NCI-H2196 (cell line): ENCODE measurements around the gene SHISA7.

ENCODE experiments used
- DNase-seq: peaks from one replicate; lab custom pipeline; 2025; ENCODE audit not compliant: unreplicated experiment; lab: John Stamatoyannopoulos, UW

The SHISA7 gene

GRCh38 chr19:55443045-55443823 is at the start of gene SHISA7:
SHISA7 (minus strand) TSS chr19:55443300; CDS start chr19:55442863, 437 bp downstream.
- no peak for DNase-seq

- DNase-seq, result peak; percentile 82
Measured at GRCh38 chr19:55492362-55492944, 49.4 kb upstream of the SHISA7 start.

GRCh38 chr19:55491546-55492360 is 48.7 kb upstream of the SHISA7 start:
- DNase-seq, result peak; percentile 33

- no peak for DNase-seq
Measured at GRCh38 chr19:55490478-55491432, 47.7 kb upstream of the SHISA7 start.

GRCh38 chr19:55489711-55490477 is 46.8 kb upstream of the SHISA7 start:
- no peak for DNase-seq

GRCh38 chr19:55488986-55489710 is 46.0 kb upstream of the SHISA7 start:
- no peak for DNase-seq

- no peak for DNase-seq
Measured at GRCh38 chr19:55487924-55488687, 45.0 kb upstream of the SHISA7 start, which contains the start of gene SSC5D. SSC5D (plus strand) TSS chr19:55488436; CDS start chr19:55488590, 154 bp downstream.

GRCh38 chr19:55486971-55487923 is 44.1 kb upstream of the SHISA7 start:
- DNase-seq, result peak; percentile 14

- no peak for DNase-seq
Measured at GRCh38 chr19:55486043-55486970, 43.2 kb upstream of the SHISA7 start.

- DNase-seq, result no peak
Measured at GRCh38 chr19:55485439-55486011, 42.4 kb upstream of the SHISA7 start.

- peak; percentile 68 for DNase-seq
Measured at GRCh38 chr19:55484593-55485438, 41.7 kb upstream of the SHISA7 start, which contains the start of gene NAT14. NAT14 (plus strand) TSS chr19:55485188; CDS start chr19:55485709, 521 bp downstream.

GRCh38 chr19:55483706-55484592 is 40.8 kb upstream of the SHISA7 start:
- no peak for DNase-seq

- DNase-seq, result no peak
Measured at GRCh38 chr19:55482967-55483705, 40.0 kb upstream of the SHISA7 start.
